Lower leg skin (tissue), 4 donors: ENCODE data around the gene ZNF367. TPM values are rescaled to one million over a fixed set of nuclear protein-coding genes. Genes with fewer than 3 reads are reported as not detected.

Experiments used
- DNase-seq, 2 donors: peaks; one replicate each; pipeline ENCODE4 v3.0.0-alpha.2; 2019; ENCODE audit warnings: low spot score in 2 of 2
- H3K4me3 ChIP-seq: fragments of 200-600 bp; sonication (generic); 2 replicates; pipeline ENCODE4 v1.5.1; 2017; ENCODE audit warnings: mild to moderate bottlenecking, low read depth; ENCODE audit not compliant: poor library complexity, severe bottlenecking
- POLR2A ChIP-seq, 2 donors: fragments of 450-650 bp; IDR thresholded peaks; one replicate each; pipeline ENCODE4 v1.6.1; 2016 to 2017; ENCODE audit warnings: antibody characterized with exemption in 2 of 2, mild to moderate bottlenecking in 1 of 2, moderate library complexity in 1 of 2
- WGBS, 2 donors: methylation state at CpG; one replicate each; pipeline ENCODE4 v1.1.5; 2018; 5-methylcytosine and 5-hydroxymethylcytosine counted together
- intact Hi-C: fragments of 100-400 bp; cut with DNase I; formaldehyde crosslinking; loops from one replicate; pipeline ENCODE4 v1.15.0; 2023; ENCODE audit warnings: low total_unique reads
- total RNA-seq, 4 donors: library from RNA; depleted of rRNA; stranded (reverse); fragments of >200 nt; gene quantifications; one replicate each; pipeline ENCODE4 v1.1.0, GENCODE V29; 2016
- TF ChIP-seq, protein P1 (sequence below), 3 donors: fragments of 450-650 bp; IDR thresholded peaks; one replicate each; pipeline ENCODE4 v1.5.1; 2016; ENCODE audit warnings: antibody characterized with exemption in 3 of 3, mild to moderate bottlenecking in 3 of 3, moderate library complexity in 2 of 3

The ZNF367 gene
- total RNA-seq, 4 donors from 2014 or later = 0.93 to 3.0 (median 1.8) TPM

DNA sequence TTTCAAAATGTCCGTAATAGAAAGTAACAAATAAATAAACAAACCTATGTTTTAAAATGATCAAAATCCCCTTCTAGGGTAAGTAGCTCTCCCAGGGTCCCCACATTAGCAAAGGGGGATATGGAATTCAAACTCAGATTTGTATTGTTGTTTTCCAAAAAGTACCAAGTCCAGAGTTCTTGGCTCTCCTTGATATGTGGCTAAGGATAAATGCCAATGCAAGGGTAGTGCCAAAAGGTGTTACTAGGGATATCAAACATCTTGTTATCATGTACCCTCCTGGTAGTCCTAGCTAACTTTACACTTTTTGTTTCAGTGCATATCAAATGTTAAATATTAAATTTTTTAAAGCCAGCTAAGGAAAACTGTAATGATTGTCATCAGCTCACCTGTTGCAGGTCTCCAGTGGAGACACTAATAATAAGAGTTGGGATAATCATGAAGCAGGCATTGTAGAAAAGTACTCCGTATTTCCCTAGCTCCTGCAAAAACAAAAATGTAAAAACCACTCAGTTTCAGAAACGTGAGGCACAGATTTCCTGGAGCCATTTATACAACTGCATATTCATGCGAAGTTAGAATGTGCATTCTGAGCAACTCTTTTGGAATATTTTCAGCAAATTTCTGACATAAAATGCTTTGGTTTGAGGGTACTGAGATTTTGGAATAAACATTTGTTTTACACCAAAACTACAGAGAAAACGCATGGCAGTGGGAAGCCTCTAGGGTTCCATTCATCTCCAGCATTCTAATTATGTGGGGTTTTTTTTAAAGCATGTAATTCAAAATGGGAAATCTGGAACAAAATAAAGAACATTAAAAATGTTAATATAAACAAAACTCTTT, 74.4 kb downstream of the ZNF367 start:
- H3K4me3 ChIP-seq = no peak overlapping the region
- TF ChIP-seq, protein P1, sequence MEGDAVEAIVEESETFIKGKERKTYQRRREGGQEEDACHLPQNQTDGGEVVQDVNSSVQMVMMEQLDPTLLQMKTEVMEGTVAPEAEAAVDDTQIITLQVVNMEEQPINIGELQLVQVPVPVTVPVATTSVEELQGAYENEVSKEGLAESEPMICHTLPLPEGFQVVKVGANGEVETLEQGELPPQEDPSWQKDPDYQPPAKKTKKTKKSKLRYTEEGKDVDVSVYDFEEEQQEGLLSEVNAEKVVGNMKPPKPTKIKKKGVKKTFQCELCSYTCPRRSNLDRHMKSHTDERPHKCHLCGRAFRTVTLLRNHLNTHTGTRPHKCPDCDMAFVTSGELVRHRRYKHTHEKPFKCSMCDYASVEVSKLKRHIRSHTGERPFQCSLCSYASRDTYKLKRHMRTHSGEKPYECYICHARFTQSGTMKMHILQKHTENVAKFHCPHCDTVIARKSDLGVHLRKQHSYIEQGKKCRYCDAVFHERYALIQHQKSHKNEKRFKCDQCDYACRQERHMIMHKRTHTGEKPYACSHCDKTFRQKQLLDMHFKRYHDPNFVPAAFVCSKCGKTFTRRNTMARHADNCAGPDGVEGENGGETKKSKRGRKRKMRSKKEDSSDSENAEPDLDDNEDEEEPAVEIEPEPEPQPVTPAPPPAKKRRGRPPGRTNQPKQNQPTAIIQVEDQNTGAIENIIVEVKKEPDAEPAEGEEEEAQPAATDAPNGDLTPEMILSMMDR (IDR thresholded peaks at IDR 0.05) = no peak
- TF ChIP-seq POLR2A (IDR thresholded peaks at IDR 0.05) = no peak
- intact Hi-C loops = no loop called here
- WGBS, 2 donors = 63 to 66% methylated on average over 5 of the region's 5 CpGs
- no peak for DNase-seq

- H3K4me3 ChIP-seq = no peak overlapping the region
- peak in 1 of 2 donors; percentile 68 for DNase-seq
- TF ChIP-seq, protein P1 (IDR thresholded peaks at IDR 0.05) = no peak
- no peak for TF ChIP-seq POLR2A (IDR thresholded peaks at IDR 0.05)
- WGBS, 2 donors = 91 to 95% methylated on average over 20 of the region's 20 CpGs
- intact Hi-C loops = no loop called here
Measured at GRCh38 chr9:96342571-96343245, 75.5 kb downstream of the ZNF367 start.

- H3K4me3 ChIP-seq = no peak overlapping the region
- DNase-seq = no peak
- WGBS, 2 donors = 96% methylated on average over 3 of the region's 3 CpGs
- no peak for TF ChIP-seq POLR2A (IDR thresholded peaks at IDR 0.05)
- TF ChIP-seq, protein P1 (IDR thresholded peaks at IDR 0.05) = no peak
- intact Hi-C loops = no loop called here
Measured at GRCh38 chr9:96340707-96341106, 77.5 kb downstream of the ZNF367 start.

DNA sequence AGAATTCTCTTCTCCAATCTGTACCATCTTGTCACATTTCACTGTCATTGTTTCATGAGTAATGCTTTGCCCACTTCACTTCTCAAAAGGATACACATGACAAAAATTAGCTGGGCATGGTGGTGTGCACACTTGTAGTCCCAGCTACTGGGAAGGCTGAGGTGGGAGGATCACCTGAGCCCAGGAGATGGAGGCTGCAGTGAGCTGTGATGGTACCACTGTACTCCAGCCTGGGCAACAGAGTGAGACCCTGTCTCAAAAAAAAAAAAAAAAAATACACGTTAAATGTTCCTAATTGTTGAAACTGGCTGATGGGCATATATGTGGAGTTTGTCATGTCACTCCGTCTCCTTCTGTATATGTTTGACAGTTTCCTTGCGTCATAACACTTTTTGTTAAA, 79.9 kb downstream of the ZNF367 start:
- peak in 1 of 2 donors; percentile 8 for DNase-seq
- no peak for TF ChIP-seq POLR2A (IDR thresholded peaks at IDR 0.05)
- TF ChIP-seq, protein P1 (IDR thresholded peaks at IDR 0.05) = no peak
- 96 to 98% methylated on average over 3 of the region's 3 CpGs for WGBS, 2 donors
- intact Hi-C loops = no loop called here
- no peak overlapping the region for H3K4me3 ChIP-seq

Other genes starting within 250 kb of the ZNF367 start
- 1 to 10 TPM in 1 of 4 donors, not detected in 3; 1.1 TPM for gene HSD17B3, start 116.2 kb downstream of the ZNF367 start, total RNA-seq
- gene SLC35D2, start 34.7 kb downstream of the ZNF367 start, total RNA-seq = 10 to 100 TPM; 10.7 to 21.3 (median 13.3) TPM
- 10 to 100 TPM in 2 of 4 donors, 1 to 10 TPM in 2; 6.3 to 13.4 (median 10.2) TPM for gene HABP4, start 31.8 kb upstream of the ZNF367 start, total RNA-seq
- gene CDC14B, start 201.5 kb upstream of the ZNF367 start, total RNA-seq = 10 to 100 TPM in 1 of 4 donors, 1 to 10 TPM in 3; 5.8 to 10.9 (median 8.0) TPM
- 10 to 100 TPM in 2 of 4 donors, 1 to 10 TPM in 2; 6.1 to 12.4 (median 9.4) TPM for gene PRXL2C, start 236.9 kb upstream of the ZNF367 start, total RNA-seq